Measurements from ENCODE around the gene CYP2B6.
"Not testable (repeated sequence)": the region's sequence is repeated elsewhere in the genome, so short reads cannot be mapped to it uniquely, and the experiment has no call there.

CYP2B6 gene

GRCh38 chr19:40960062-40960685 is 30.9 kb upstream of the CYP2B6 start:
- H3K4me2 ChIP-seq (ENCODE audit: low read length), result no peak overlapping the region
- H3K79me2 ChIP-seq (ENCODE audit: low read length), result no peaks in the 10 kb centered on the region
- TF ChIP-seq CTCF (IDR thresholded peaks at IDR 0.05; ENCODE audit: low read depth, low read length) (no peak), EZH2phosphoT487 (IDR thresholded peaks at IDR 0.05; ENCODE audit: low read depth) (no peak)
- no peak overlapping the region for H2AFZ ChIP-seq (ENCODE audit: low read depth, low read length)
- no peaks in the 10 kb centered on the region for H3K36me3 ChIP-seq (replicated peaks; ENCODE audit: low read depth, low read length)
- no peaks in the 10 kb centered on the region for H3K4me1 ChIP-seq (ENCODE audit: low read length)
- peaks cover 10% of the 10 kb centered on the region; the same call in 1 of the 2 replicates for H3K27me3 ChIP-seq (ENCODE audit: low read depth, low read length)
- H3K9me3 ChIP-seq (ENCODE audit: insufficient read depth, low read length), result peaks cover 10% of the 10 kb centered on the region; the same call in 1 of the 2 replicates
- no peak overlapping the region for H3K9ac ChIP-seq (ENCODE audit: low read length)
- H3K27ac ChIP-seq (ENCODE audit: low read length), result no peak overlapping the region
- no peaks in the 10 kb centered on the region for H4K20me1 ChIP-seq (ENCODE audit: insufficient read depth, low read length)
- no peak overlapping the region for H3K4me3 ChIP-seq (ENCODE audit: low read length)

DNA sequence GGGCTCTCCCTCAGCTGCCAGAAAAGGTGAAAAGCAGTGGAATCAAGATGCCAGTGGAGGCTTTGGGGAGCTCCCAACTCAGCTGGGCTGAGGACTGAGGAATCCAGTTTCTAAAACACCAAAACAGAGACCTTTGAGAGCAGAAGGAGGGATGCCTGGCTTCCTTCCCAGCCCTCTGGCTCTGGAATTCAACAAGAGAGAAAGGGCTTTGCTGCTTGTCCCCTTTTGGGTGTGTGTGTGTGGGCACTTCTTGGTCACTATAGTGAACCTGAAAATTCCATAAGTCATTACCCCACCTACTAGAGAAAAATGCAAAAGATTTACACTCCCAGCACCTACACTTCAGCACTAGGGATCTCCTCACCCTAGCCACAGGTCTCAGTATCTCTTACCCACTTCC is 30.3 kb upstream of the CYP2B6 start:
- Histone ChIP-seq H3K79me2 (ENCODE audit: low read length) (no peaks in the 10 kb centered on the region), H3K9ac (ENCODE audit: low read length) (no peak overlapping the region), H3K9me3 (ENCODE audit: insufficient read depth, low read length) (peaks cover 6% of the 10 kb centered on the region; the same call in 1 of the 2 replicates), H3K4me1 (ENCODE audit: low read length) (no peaks in the 10 kb centered on the region), H3K27ac (ENCODE audit: low read length) (no peak overlapping the region), H3K4me3 (ENCODE audit: low read length) (no peak overlapping the region), H3K27me3 (ENCODE audit: low read depth, low read length) (peaks cover 10% of the 10 kb centered on the region; the same call in 1 of the 2 replicates), H3K4me2 (ENCODE audit: low read length) (no peak overlapping the region), H2AFZ (ENCODE audit: low read depth, low read length) (no peak overlapping the region), H3K36me3 (replicated peaks; ENCODE audit: low read depth, low read length) (no peaks in the 10 kb centered on the region), H4K20me1 (ENCODE audit: insufficient read depth, low read length) (no peaks in the 10 kb centered on the region)
- TF ChIP-seq CTCF (IDR thresholded peaks at IDR 0.05; ENCODE audit: low read depth, low read length) (no peak), EZH2phosphoT487 (IDR thresholded peaks at IDR 0.05; ENCODE audit: low read depth) (no peak)

GRCh38 chr19:40962460-40962961 is 28.6 kb upstream of the CYP2B6 start:
- H3K4me2 ChIP-seq (ENCODE audit: low read length), result no peak overlapping the region
- no peak overlapping the region for H3K9ac ChIP-seq (ENCODE audit: low read length)
- no peaks in the 10 kb centered on the region for H4K20me1 ChIP-seq (ENCODE audit: insufficient read depth, low read length)
- peaks cover 10% of the 10 kb centered on the region; the same call in 1 of the 2 replicates for H3K27me3 ChIP-seq (ENCODE audit: low read depth, low read length)
- no peak overlapping the region for H2AFZ ChIP-seq (ENCODE audit: low read depth, low read length)
- H3K36me3 ChIP-seq (replicated peaks; ENCODE audit: low read depth, low read length), result no peaks in the 10 kb centered on the region
- no peak for TF ChIP-seq CTCF (IDR thresholded peaks at IDR 0.05; ENCODE audit: low read depth, low read length)
- TF ChIP-seq EZH2phosphoT487 (IDR thresholded peaks at IDR 0.05; ENCODE audit: low read depth), result no peak
- H3K79me2 ChIP-seq (ENCODE audit: low read length), result no peaks in the 10 kb centered on the region
- no peak overlapping the region for H3K4me3 ChIP-seq (ENCODE audit: low read length)
- H3K27ac ChIP-seq (ENCODE audit: low read length), result no peak overlapping the region
- no peaks in the 10 kb centered on the region for H3K4me1 ChIP-seq (ENCODE audit: low read length)
- H3K9me3 ChIP-seq (ENCODE audit: insufficient read depth, low read length), result 0 out of 2 replicates have a peak, but pooled peaks cover 2% of the 10 kb centered on the region

DNA sequence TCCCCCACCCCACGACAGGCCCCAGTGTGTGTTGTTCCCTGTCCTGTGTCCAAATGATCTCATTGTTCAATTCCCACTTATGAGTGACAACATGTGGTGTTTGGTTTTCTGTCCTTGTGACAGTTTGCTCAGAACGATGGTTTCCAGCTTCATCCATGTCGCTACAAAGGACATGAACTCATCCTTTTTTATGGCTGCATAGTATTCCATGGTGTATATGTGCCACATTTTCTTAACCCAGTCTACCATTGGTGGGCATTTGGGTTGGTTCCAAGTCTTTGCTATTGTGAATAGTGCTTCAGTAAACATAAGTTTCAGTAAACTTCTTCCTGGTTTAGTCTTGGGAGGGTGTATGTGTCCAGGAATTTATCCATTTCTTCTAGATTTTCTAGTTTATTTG is 26.7 kb upstream of the CYP2B6 start:
- H3K27me3 ChIP-seq (ENCODE audit: low read depth, low read length), result peaks cover 10% of the 10 kb centered on the region; the same call in 1 of the 2 replicates
- not testable (repeated sequence) for H3K36me3 ChIP-seq (replicated peaks; ENCODE audit: low read depth, low read length); H3K4me1 ChIP-seq (ENCODE audit: low read length); H4K20me1 ChIP-seq (ENCODE audit: insufficient read depth, low read length); H3K79me2 ChIP-seq (ENCODE audit: low read length); H3K9ac ChIP-seq (ENCODE audit: low read length); H3K4me3 ChIP-seq (ENCODE audit: low read length); H2AFZ ChIP-seq (ENCODE audit: low read depth, low read length); H3K9me3 ChIP-seq (ENCODE audit: insufficient read depth, low read length); H3K27ac ChIP-seq (ENCODE audit: low read length); H3K4me2 ChIP-seq (ENCODE audit: low read length)

DNA sequence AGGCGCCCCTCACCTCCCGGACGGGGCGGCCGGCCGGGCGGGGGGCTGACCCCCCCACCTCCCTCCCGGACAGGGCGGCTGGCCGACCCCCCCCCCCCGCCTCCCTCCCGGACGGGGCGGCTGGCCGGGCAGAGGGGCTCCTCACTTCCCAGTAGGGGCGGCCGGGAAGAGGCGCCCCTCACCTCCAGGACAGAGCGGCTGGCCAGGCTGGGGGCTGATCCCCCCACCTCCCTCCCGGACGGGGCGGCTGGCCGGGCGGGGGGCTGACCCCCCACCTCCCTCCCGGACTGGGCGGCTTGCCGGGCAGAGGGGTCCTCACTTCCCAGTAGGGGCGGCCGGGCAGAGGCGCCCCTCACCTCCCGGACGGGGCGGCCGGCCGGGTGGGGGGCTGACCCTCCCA is 25.7 kb upstream of the CYP2B6 start:
- not testable (repeated sequence) for H3K4me3 ChIP-seq (ENCODE audit: low read length)

DNA sequence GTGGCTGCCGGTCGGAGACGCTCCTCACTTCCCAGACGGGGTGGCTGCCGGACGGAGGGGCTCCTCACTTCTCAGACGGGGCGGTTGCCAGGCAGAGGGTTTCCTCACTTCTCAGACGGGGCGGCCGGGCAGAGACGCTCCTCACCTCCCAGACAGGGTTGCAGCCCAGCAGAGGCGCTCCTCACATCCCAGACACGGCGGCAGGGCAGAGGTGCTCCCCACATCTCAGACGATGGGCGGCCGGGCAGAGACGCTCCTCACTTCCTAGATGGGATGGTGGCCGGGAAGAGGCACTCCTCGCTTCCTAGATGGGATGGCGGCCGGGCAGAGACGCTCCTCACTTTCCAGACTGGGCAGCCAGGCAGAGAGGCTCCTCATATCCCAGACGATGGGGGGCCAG is 24.5 kb upstream of the CYP2B6 start:
- not testable (repeated sequence) for H2AFZ ChIP-seq (ENCODE audit: low read depth, low read length); H3K9me3 ChIP-seq (ENCODE audit: insufficient read depth, low read length); H4K20me1 ChIP-seq (ENCODE audit: insufficient read depth, low read length); H3K4me2 ChIP-seq (ENCODE audit: low read length); H3K9ac ChIP-seq (ENCODE audit: low read length); H3K27me3 ChIP-seq (ENCODE audit: low read depth, low read length); H3K79me2 ChIP-seq (ENCODE audit: low read length); H3K27ac ChIP-seq (ENCODE audit: low read length); H3K4me1 ChIP-seq (ENCODE audit: low read length); H3K4me3 ChIP-seq (ENCODE audit: low read length); H3K36me3 ChIP-seq (replicated peaks; ENCODE audit: low read depth, low read length)

More for the DNA sequence above, 25.7 kb upstream of the CYP2B6 start:
- not testable (repeated sequence) for H3K4me1 ChIP-seq (ENCODE audit: low read length); H2AFZ ChIP-seq (ENCODE audit: low read depth, low read length); H3K27ac ChIP-seq (ENCODE audit: low read length); H3K4me2 ChIP-seq (ENCODE audit: low read length); H3K36me3 ChIP-seq (replicated peaks; ENCODE audit: low read depth, low read length); H3K79me2 ChIP-seq (ENCODE audit: low read length); H4K20me1 ChIP-seq (ENCODE audit: insufficient read depth, low read length); H3K9ac ChIP-seq (ENCODE audit: low read length); H3K9me3 ChIP-seq (ENCODE audit: insufficient read depth, low read length)
- H3K27me3 ChIP-seq (ENCODE audit: low read depth, low read length), result peaks cover 10% of the 10 kb centered on the region; the same call in 1 of the 2 replicates

GRCh38 chr19:40968065-40968464 is 23.0 kb upstream of the CYP2B6 start:
- H3K4me2 ChIP-seq (ENCODE audit: low read length); H3K4me1 ChIP-seq (ENCODE audit: low read length); H2AFZ ChIP-seq (ENCODE audit: low read depth, low read length); H3K4me3 ChIP-seq (ENCODE audit: low read length); H3K9me3 ChIP-seq (ENCODE audit: insufficient read depth, low read length); H3K36me3 ChIP-seq (replicated peaks; ENCODE audit: low read depth, low read length); H3K79me2 ChIP-seq (ENCODE audit: low read length); H3K9ac ChIP-seq (ENCODE audit: low read length); H3K27ac ChIP-seq (ENCODE audit: low read length); H3K27me3 ChIP-seq (ENCODE audit: low read depth, low read length); H4K20me1 ChIP-seq (ENCODE audit: insufficient read depth, low read length): not testable (repeated sequence)
